GM12878 (cell line): ENCODE measurements around the gene TM7SF2. TPM values are rescaled to one million over a fixed set of nuclear protein-coding genes. Genes with fewer than 3 reads are reported as not detected.

Source experiments
- BCL3 ChIP-seq: IDR thresholded peaks from 2 replicates; pipeline ENCODE4 v1.6.1; 2011; ENCODE audit warnings: borderline replicate concordance, low read depth, mild to moderate bottlenecking, moderate library complexity, low read length; ENCODE audit not compliant: insufficient read depth, poor library complexity, severe bottlenecking
- CBFB ChIP-seq: IDR thresholded peaks from 2 replicates; pipeline ENCODE4 v1.6.1; 2016; ENCODE audit warnings: antibody characterized with exemption, low read depth
- CBX3 ChIP-seq: fragments of 200-600 bp; sonication (generic); IDR thresholded peaks from 2 replicates; pipeline ENCODE4 v1.6.1; 2016; ENCODE audit warnings: low read depth, borderline replicate concordance
- CBX5 ChIP-seq: sonication (generic); IDR thresholded peaks from 2 replicates; pipeline ENCODE4 v1.6.1; 2016; ENCODE audit warnings: low read depth, moderate library complexity, mild to moderate bottlenecking, inconsistent platforms
- CTCF ChIP-seq, 3 experiments: IDR thresholded peaks in 2 of 3; conservative IDR thresholded peaks in 1 of 3; 2 replicates each; pipeline ENCODE4 v1.5.1; 2011; ENCODE audit warnings: low read depth in 3 of 3, low read length in 3 of 3, mild to moderate bottlenecking in 3 of 3, control low read depth in 2 of 3, moderate library complexity in 2 of 3, inconsistent platforms in 1 of 3, mixed read lengths in 1 of 3; ENCODE audit not compliant: control insufficient read depth in 2 of 3, insufficient read depth in 1 of 3; ENCODE audit errors: extremely low read depth in 1 of 3
- LARP7 ChIP-seq: fragments of 450-650 bp; IDR thresholded peaks from 2 replicates; pipeline ENCODE4 v1.6.1; 2017; ENCODE audit warnings: mild to moderate bottlenecking
- MYB ChIP-seq: fragments of 150-350 bp; IDR thresholded peaks from 2 replicates; pipeline ENCODE4 v1.6.1; 2014; ENCODE audit warnings: mild to moderate bottlenecking, low read depth, low read length, borderline replicate concordance
- NFXL1 ChIP-seq: fragments of 450-650 bp; IDR thresholded peaks from 2 replicates; pipeline ENCODE4 v1.6.1; 2017; ENCODE audit warnings: antibody characterized with exemption, mild to moderate bottlenecking, borderline replicate concordance
- NR2C2 ChIP-seq: IDR thresholded peaks from 2 replicates; pipeline ENCODE4 v1.6.1; 2011; ENCODE audit warnings: borderline replicate concordance, low read depth; ENCODE audit not compliant: control insufficient read depth, insufficient read length
- PRDM15 ChIP-seq: fragments of 450-650 bp; formaldehyde crosslinking; IDR thresholded peaks from 2 replicates; pipeline ENCODE4 v1.4.0; 2020; ENCODE audit warnings: mild to moderate bottlenecking, moderate library complexity
- RBBP5 ChIP-seq: fragments of 200-600 bp; sonication (generic); conservative IDR thresholded peaks from 2 replicates; pipeline ENCODE4 v1.6.1; 2016
- RFX5 ChIP-seq: IDR thresholded peaks from 2 replicates; pipeline ENCODE4 v1.6.1; 2011; ENCODE audit warnings: low read depth, low read length, improper control_type of control experiment
- SMC3 ChIP-seq: IDR thresholded peaks from 2 replicates; pipeline ENCODE4 v1.6.1; 2011; ENCODE audit warnings: low read length, improper control_type of control experiment, borderline replicate concordance
- SP1 ChIP-seq: IDR thresholded peaks from one replicate; pipeline ENCODE4 v1.6.1; 2011; ENCODE audit warnings: low read depth, low read length
- STAT1 ChIP-seq: fragments of 450-650 bp; conservative IDR thresholded peaks from 2 replicates; pipeline ENCODE4 v1.6.1; 2014; ENCODE audit warnings: antibody characterized with exemption, mild to moderate bottlenecking
- TARDBP ChIP-seq: IDR thresholded peaks from 2 replicates; pipeline ENCODE4 v1.6.1; 2016; ENCODE audit warnings: borderline replicate concordance
- ZBTB33 ChIP-seq: fragments of 450-650 bp; IDR thresholded peaks from 2 replicates; pipeline ENCODE4 v1.6.1; 2017; ENCODE audit warnings: mild to moderate bottlenecking
- polyA plus RNA-seq, 11 experiments: library from polyadenylated mRNA; depleted of rRNA in 4 of 11; unstranded in 6 of 11; stranded (reverse) in 5 of 11; fragments of >200 nt; fragmentation: Nextera tagmentation in 4 of 11; fragmentation: Illumina TruSeq in 1 of 11; extraction: Ambion mirVana in 4 of 11; extraction: Trizol in 1 of 11; gene quantifications; 1 replicate in 1 of 11; 2 replicates in 10 of 11; pipeline versions ENCODE4 v1.2.1 to v1.2.3, GENCODE V29; 2011 to 2016; ENCODE audit warnings: inconsistent platforms in 2 of 11, missing spikeins in 2 of 11, low read depth in 1 of 11
- total RNA-seq, 4 experiments: library from RNA; depleted of rRNA in 3 of 4; stranded (reverse); fragments of >200 nt in 3 of 4; fragmentation: Illumina TruSeq in 1 of 4; extraction: Trizol in 1 of 4; gene quantifications; 2 replicates each; pipeline versions ENCODE4 v1.2.1 to v1.2.3, GENCODE V29; 2013 to 2021
- TF ChIP-seq, protein P1 (sequence below): IDR thresholded peaks from 2 replicates; pipeline ENCODE4 v1.6.1; 2012; ENCODE audit warnings: low read depth, low read length, improper control_type of control experiment

The TM7SF2 gene
- total and polyA plus RNA-seq, 10 of the 15 experiments (the other 5 are each of a cell fraction or from before 2014, with no cell fraction given), result 0.52 to 57.7 (median 20.7) TPM

DNA sequence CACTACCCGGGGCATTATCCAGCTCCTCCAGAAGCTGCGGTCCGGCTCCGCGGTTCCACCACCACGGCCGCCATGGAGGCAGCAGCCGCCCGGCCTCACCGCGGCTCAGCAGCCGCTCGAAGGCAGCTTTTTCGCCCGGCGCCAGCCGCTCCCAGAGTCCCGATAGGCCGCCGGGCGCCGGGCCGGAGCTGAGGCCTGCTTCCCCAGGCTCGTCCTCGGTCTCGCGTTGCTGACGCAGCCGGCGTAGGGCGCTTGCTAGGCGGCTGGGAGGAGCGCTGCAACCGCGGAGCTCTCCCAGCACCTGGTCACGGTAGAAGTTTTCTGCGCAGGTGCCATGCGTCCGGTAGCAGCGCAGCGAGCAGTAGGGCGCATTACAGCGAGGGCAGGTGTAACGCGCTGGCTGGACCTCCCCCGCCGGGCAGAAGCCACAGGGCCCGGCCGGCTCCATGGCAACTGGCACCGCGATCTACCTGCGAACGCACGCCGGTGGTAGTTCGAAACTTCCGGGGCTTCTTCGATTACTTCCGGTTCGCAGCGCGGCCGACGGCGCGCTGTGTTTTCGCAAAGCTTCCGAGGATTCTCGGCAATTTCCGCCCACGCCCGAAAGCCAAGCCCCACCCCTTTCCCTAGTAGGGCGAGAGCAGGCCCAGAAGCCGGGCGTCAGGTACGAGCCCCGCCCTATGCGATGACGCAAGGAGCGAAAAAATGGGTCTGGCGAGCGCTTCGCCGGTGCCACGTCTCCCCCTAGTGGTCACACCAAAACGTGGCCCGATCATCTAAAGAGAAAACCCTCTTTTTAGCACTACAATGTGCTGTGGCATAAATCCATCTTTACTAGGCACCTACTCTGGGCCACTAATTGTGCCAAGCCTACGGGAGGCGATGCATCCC lies 5.8 kb downstream of the TM7SF2 start, which contains the start of gene ZNHIT2 (continued):
- peak; percentile 47 for TF ChIP-seq SP1
- TF ChIP-seq RBBP5, result no peak
- peak; percentile 79 for TF ChIP-seq NR2C2
- peak; percentile 85 to 97 (median 93); a peak in 5 of 6 replicates for TF ChIP-seq CTCF (IDR thresholded peaks at IDR 0.05 in 2 of 3, conservative IDR thresholded peaks at IDR 0.05 in 1 of 3; ENCODE audit: control insufficient read depth in 2 of 3, extremely low read depth in 1 of 3, insufficient read depth in 1 of 3, low read depth in 3 of 3, low read length in 3 of 3)
- TF ChIP-seq BCL3, result peak; percentile 87
- no peak for TF ChIP-seq NFXL1
- TF ChIP-seq RFX5, result no peak
- no peak for TF ChIP-seq STAT1
- 0 out of 2 replicates have a peak, but pooled peaks have one; percentile 64 for TF ChIP-seq CBX5
- TF ChIP-seq ZBTB33, result no peak
- no peak for TF ChIP-seq TARDBP
- TF ChIP-seq, protein P1, sequence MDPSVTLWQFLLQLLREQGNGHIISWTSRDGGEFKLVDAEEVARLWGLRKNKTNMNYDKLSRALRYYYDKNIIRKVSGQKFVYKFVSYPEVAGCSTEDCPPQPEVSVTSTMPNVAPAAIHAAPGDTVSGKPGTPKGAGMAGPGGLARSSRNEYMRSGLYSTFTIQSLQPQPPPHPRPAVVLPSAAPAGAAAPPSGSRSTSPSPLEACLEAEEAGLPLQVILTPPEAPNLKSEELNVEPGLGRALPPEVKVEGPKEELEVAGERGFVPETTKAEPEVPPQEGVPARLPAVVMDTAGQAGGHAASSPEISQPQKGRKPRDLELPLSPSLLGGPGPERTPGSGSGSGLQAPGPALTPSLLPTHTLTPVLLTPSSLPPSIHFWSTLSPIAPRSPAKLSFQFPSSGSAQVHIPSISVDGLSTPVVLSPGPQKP, result peak; percentile 87
- TF ChIP-seq PRDM15 (CRISPR knock-in tag), result no peak
- no peak for TF ChIP-seq CBX3
- peak; percentile 96 for TF ChIP-seq LARP7
- TF ChIP-seq MYB, result no peak
- TF ChIP-seq SMC3, result peak; percentile 70; the same call in 1 of the 2 replicates
- peak; percentile 77; the same call in 1 of the 2 replicates for TF ChIP-seq CBFB
